ENCODE data around the gene RAB27A.

- no peak for TF ChIP-seq EZH2 (IDR thresholded peaks at IDR 0.05; ENCODE audit: low read length)
- TF ChIP-seq CTCF (optimal IDR thresholded peaks at IDR 0.05 in 1 of 3, IDR thresholded peaks at IDR 0.05 in 1 of 3, conservative IDR thresholded peaks at IDR 0.05 in 1 of 3; ENCODE audit: extremely low read depth in 1 of 3, insufficient read depth in 2 of 3, low read length in 3 of 3): no peak
Measured at GRCh38 chr15:55270291-55270690, 19.3 kb downstream of the RAB27A start.
